Esophagus muscularis mucosa (tissue), 4 donors: Measurements from ENCODE around the gene POP7. TPM values are rescaled to one million over a fixed set of nuclear protein-coding genes. Genes with fewer than 3 reads are reported as not detected.

Experiments
- DNase-seq: peaks from one replicate; pipeline ENCODE4 v3.0.0-alpha.2; 2017; ENCODE audit errors: extremely low spot score
- H3K27ac ChIP-seq, 4 donors: fragments of 200-600 bp; sonication (generic); replicated peaks in 1 of 4; 1 replicate in 3 of 4; 2 replicates in 1 of 4; pipeline ENCODE4 v1.5.1; 2016 to 2019; ENCODE audit warnings: mild to moderate bottlenecking in 1 of 4
- H3K27me3 ChIP-seq, 4 donors: fragments of 200-600 bp; sonication (generic); one replicate each; pipeline versions ENCODE4 v1.5.1 to v1.6.0; 2016 to 2019
- H3K36me3 ChIP-seq, 4 donors: fragments of 200-600 bp; sonication (generic); one replicate each; pipeline ENCODE4 v1.5.1; 2016 to 2019
- H3K4me1 ChIP-seq, 4 donors: fragments of 200-600 bp; sonication (generic); one replicate each; pipeline ENCODE4 v1.5.1; 2016 to 2019
- H3K4me3 ChIP-seq, 4 donors: fragments of 200-600 bp; sonication (generic); 1 replicate in 2 of 4; 2 replicates in 2 of 4; pipeline ENCODE4 v1.5.1; 2016 to 2019; ENCODE audit warnings: mild to moderate bottlenecking in 4 of 4, moderate library complexity in 1 of 4
- H3K9me3 ChIP-seq, 4 donors: fragments of 200-600 bp; sonication (generic); 1 replicate in 3 of 4; 2 replicates in 1 of 4; pipeline ENCODE4 v1.5.1; 2016 to 2019
- EP300 ChIP-seq: sonication (generic); formaldehyde crosslinking; IDR thresholded peaks from one replicate; pipeline ENCODE4 v1.6.1; 2017; ENCODE audit warnings: antibody characterized with exemption
- POLR2A ChIP-seq: fragments of 450-650 bp; IDR thresholded peaks from one replicate; pipeline ENCODE4 v1.6.1; 2017; ENCODE audit warnings: antibody characterized with exemption, moderate library complexity, mild to moderate bottlenecking, low read depth
- POLR2AphosphoS5 ChIP-seq, 2 donors: sonication (generic); formaldehyde crosslinking; IDR thresholded peaks; one replicate each; pipeline ENCODE4 v1.6.1; 2017; ENCODE audit warnings: antibody characterized with exemption in 2 of 2
- WGBS: methylation state at CpG from one replicate; pipeline ENCODE4 v1.1.5; 2018; 5-methylcytosine and 5-hydroxymethylcytosine counted together
- intact Hi-C: fragments of 100-400 bp; cut with DNase I; formaldehyde crosslinking; loops from one replicate; pipeline ENCODE4 v1.15.1; 2023
- total RNA-seq, 4 donors: library from RNA; depleted of rRNA; stranded (reverse); fragments of >200 nt; gene quantifications; one replicate each; pipeline versions ENCODE4 v1.1.0 to v1.2.1, GENCODE V29; 2016
- TF ChIP-seq, protein P1 (sequence below), 3 experiments: fragments of 200-600 bp in 2 of 3; fragments of 450-650 bp in 1 of 3; sonication (generic) in 2 of 3; IDR thresholded peaks; one replicate each; pipeline ENCODE4 v1.5.1; 2017 to 2019; ENCODE audit warnings: antibody characterized with exemption in 3 of 3, mild to moderate bottlenecking in 2 of 3, moderate library complexity in 1 of 3

The POP7 gene
- total RNA-seq, 4 donors from 2014 or later = 27.0 to 51.3 (median 43.7) TPM

DNA sequence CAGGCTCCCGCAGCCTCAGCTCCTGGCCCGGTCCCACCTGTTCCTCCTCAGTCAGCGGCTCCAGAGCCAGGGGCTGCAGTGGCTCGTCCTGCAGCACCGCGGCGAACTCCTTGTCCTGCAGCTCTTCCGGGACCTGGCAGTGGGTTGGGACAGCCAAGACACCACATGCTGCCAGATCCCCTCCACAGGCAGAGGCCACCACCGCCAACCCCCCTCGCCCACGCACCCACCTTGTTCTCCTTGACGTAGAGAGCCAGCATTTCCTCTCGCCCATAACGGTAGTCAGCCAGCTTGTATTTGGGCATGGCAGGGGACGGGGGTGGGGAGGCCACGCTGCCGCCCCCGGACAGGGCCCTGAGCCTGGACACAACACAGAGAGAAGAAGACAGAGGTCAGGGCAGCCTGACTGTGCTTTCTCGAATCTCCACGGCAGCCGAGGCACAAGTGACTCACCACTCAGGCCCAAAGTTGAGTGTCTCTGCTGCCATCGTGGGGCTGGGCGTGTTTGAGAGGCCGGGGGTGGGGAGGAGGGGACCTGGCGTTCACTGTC is 18.1 kb upstream of the POP7 start:
- no peaks in the 10 kb centered on the region for H3K27me3 ChIP-seq
- WGBS = 82% methylated on average over 21 of the region's 25 CpGs
- DNase-seq = no peak
- no peak overlapping the region for H3K4me3 ChIP-seq
- peaks cover 53 to 74% (median 70%) of the 10 kb centered on the region in 4 donors for H3K36me3 ChIP-seq
- intact Hi-C loops = no loop called here
- H3K4me1 ChIP-seq = peaks cover 51 to 62% (median 53%) of the 10 kb centered on the region in 4 donors
- H3K9me3 ChIP-seq = no peaks in the 10 kb centered on the region
- TF ChIP-seq, protein P1, sequence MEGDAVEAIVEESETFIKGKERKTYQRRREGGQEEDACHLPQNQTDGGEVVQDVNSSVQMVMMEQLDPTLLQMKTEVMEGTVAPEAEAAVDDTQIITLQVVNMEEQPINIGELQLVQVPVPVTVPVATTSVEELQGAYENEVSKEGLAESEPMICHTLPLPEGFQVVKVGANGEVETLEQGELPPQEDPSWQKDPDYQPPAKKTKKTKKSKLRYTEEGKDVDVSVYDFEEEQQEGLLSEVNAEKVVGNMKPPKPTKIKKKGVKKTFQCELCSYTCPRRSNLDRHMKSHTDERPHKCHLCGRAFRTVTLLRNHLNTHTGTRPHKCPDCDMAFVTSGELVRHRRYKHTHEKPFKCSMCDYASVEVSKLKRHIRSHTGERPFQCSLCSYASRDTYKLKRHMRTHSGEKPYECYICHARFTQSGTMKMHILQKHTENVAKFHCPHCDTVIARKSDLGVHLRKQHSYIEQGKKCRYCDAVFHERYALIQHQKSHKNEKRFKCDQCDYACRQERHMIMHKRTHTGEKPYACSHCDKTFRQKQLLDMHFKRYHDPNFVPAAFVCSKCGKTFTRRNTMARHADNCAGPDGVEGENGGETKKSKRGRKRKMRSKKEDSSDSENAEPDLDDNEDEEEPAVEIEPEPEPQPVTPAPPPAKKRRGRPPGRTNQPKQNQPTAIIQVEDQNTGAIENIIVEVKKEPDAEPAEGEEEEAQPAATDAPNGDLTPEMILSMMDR (IDR thresholded peaks at IDR 0.05) = no peak
- TF ChIP-seq POLR2AphosphoS5 (IDR thresholded peaks at IDR 0.05) (no peak), POLR2A (no peak), EP300 (no peak)
- H3K27ac ChIP-seq = no peak overlapping the region

DNA sequence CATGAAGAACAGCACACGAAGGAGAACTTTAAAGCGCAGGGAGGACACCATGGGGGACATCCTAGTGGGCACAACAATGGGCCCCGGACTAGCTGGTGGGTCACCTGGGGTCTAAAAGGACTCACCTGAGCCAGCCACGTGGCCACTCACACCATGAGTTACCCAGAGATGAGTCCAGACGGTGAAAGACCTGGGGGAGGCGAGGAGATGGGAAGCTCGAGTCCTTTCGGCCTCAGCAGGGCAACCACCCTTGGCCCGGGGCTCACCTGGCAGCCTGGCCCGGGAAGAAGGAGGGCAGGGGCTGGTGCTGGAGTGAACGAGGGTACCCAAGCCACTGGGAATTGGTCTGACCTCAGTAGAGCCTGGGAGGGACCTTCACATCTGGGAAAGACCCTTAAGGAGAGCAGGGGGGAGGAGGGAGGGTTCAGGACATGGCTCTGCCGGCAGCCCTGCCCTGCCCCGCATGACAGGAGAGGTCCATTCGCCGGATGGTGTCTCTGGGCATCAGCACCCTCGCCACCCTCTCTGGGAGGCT is 17.5 kb upstream of the POP7 start:
- no peak for TF ChIP-seq POLR2A
- TF ChIP-seq POLR2AphosphoS5 (IDR thresholded peaks at IDR 0.05) = no peak
- TF ChIP-seq, protein P1 (IDR thresholded peaks at IDR 0.05) = no peak
- TF ChIP-seq EP300 = no peak
- intact Hi-C loops = no loop called here
- WGBS = 80% methylated on average over 15 of the region's 16 CpGs
- peaks cover 47 to 68% (median 64%) of the 10 kb centered on the region in 4 donors for H3K36me3 ChIP-seq
- peaks cover 53 to 67% (median 59%) of the 10 kb centered on the region in 4 donors for H3K4me1 ChIP-seq
- H3K9me3 ChIP-seq = no peaks in the 10 kb centered on the region
- DNase-seq = no peak
- H3K27me3 ChIP-seq = no peaks in the 10 kb centered on the region
- H3K4me3 ChIP-seq = no peak overlapping the region
- H3K27ac ChIP-seq = no peak overlapping the region

DNA sequence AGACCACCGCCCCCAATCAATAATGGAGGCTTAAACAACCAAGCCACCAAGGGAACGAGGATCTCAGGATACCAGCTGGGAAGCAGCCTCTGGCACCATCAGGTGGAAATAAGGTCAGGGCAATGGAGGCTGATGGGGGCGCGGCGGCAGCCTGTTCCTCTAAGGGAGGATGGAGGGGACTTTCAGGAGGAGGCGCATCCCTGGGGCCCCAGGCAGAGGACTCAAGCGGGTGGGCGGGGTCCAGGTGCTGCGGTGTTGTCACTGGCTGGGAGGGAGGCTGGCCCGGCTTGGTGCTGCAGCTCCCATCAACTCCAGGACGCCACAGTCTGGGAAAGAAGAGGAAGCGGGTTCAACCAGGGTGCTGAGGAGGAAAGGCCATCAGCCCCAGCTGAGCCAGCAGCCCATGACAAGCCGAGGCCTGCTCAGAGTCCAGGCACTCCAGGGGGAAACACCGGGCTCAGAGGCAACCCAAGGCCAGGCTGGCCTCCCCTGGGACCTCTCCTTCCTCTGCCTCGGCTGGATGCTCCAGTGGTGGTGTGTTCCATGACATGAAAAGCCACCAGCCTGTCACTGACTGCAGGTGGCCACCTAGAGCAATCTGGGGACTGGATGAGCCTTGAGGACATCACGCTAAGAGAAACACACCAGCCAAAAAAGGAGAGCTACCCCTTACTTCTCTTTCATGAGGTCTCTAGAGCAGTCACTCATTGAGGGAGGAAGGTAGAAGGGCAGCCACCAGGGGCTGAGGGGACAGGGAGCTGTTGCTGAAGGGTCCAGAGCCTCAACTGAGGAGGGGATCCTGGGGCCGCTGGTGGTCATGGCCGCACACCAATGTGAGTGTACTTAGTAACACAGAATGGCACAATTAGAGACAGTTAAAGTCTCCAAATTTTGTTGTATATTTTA is 16.4 kb upstream of the POP7 start:
- peaks cover 38 to 57% (median 53%) of the 10 kb centered on the region in 4 donors for H3K36me3 ChIP-seq
- WGBS = 89% methylated on average over 17 of the region's 18 CpGs
- peaks cover 53 to 71% (median 61%) of the 10 kb centered on the region in 4 donors for H3K4me1 ChIP-seq
- H3K27ac ChIP-seq = no peak overlapping the region
- intact Hi-C loops = loop anchor here (5.0 to 10.0 kb wide), 3 partner anchors 87 to 215 kb away; partner anchors contain the start of genes PCOLCE and TSC22D4
- no peak for TF ChIP-seq POLR2AphosphoS5 (IDR thresholded peaks at IDR 0.05)
- TF ChIP-seq, protein P1 (IDR thresholded peaks at IDR 0.05) = no peak
- no peak for TF ChIP-seq POLR2A
- no peak for TF ChIP-seq EP300
- H3K4me3 ChIP-seq = no peak overlapping the region
- H3K27me3 ChIP-seq = no peaks in the 10 kb centered on the region
- no peaks in the 10 kb centered on the region for H3K9me3 ChIP-seq
- DNase-seq = no peak

DNA sequence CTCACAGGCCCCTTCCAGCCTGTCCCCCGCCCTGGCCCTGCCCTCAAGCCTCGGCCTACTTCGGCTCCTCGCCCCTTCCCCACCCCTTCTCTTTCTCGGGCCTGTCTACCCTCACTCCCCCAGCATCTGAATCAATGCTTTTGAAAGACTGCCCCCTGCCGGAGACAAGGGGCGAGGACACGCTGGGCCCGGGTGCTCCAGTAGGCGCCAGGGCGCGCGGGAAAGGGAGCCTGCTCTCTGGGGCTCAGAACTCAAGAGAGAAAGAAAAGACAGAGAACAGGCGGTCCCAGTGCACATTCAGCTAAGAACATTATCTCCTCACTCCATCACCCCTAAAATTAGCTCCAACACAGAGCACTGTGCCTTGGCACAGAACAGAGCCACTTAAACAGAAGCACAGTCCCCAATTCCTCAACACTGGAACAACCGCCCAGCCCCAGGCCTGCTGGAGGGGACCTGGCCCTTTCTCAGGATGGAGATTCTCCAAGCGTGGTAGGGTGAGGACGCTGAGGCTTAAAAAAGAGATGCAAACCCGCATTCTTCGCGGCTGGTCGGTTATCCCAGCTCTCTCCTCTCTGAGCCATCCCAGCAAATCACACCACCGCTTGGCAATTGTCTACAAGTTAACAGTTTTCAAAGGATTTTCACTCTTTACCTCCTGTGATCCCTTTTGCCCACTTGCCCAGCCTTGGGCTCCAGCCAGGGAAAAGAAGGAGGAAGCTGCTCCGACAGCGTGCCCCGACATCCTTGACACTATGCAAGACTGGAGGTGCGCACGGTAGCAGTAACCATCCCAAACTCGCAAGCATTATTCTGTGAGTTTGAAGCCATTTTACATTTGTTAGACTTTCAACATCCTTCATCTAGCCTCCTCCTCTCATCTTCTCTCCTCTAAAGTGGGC is 14.0 kb upstream of the POP7 start:
- H3K9me3 ChIP-seq = no peaks in the 10 kb centered on the region
- TF ChIP-seq POLR2AphosphoS5 (IDR thresholded peaks at IDR 0.05) = peak in 1 of 2 donors; percentile 56
- TF ChIP-seq POLR2A = no peak
- TF ChIP-seq, protein P1 (IDR thresholded peaks at IDR 0.05) = peak; percentile 90 to 97 (median 90)
- TF ChIP-seq EP300 = no peak
- H3K36me3 ChIP-seq = peaks cover 13 to 33% (median 29%) of the 10 kb centered on the region in 4 donors
- H3K27ac ChIP-seq = peak overlapping the region; percentile 47 to 89 (median 84)
- H3K4me3 ChIP-seq = peak overlapping the region; percentile 91 to 97 (median 94)
- WGBS = 37% methylated on average over 22 of the region's 28 CpGs
- intact Hi-C loops = loop anchor here (5.0 to 10.0 kb wide), 3 partner anchors 90 to 217 kb away; partner anchors contain the start of genes PCOLCE and TSC22D4
- H3K27me3 ChIP-seq = no peaks in the 10 kb centered on the region
- H3K4me1 ChIP-seq = peaks cover 57 to 72% (median 66%) of the 10 kb centered on the region in 4 donors
- no peak for DNase-seq
